Measurements from ENCODE around the gene PCNX3.

DNA sequence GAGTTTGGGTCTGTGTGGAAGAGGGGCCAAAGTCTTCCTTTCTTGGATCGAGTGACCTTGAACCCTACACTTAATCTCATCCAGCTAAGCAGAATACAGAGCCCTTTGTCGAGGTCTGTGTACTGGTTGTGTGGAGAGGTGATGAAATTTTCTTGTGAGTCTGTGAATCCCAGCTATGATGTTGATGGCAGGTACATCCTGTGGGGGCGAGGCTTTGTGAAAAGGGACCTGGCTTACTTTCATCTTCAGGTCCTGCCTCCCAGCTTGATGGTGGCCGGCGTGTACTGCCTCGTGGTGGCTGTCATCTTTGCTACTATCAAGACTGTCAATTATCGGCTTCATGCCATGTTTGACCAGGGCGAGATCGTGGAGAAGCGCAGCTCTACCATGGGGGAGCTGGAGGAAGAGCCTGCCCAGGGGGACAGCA is 1.0 kb downstream of the PCNX3 start:
- TF ChIP-seq EZH2 (IDR thresholded peaks at IDR 0.05; ENCODE audit: insufficient read depth, low read length) = no peak
- no peak for TF ChIP-seq CTCF (IDR thresholded peaks at IDR 0.05; ENCODE audit: insufficient read depth, low read depth, low read length)
